Type B pancreatic cell (in vitro differentiated cells): Measurements from ENCODE around the gene LIM2. TPM values are rescaled to one million over a fixed set of nuclear protein-coding genes. Genes with fewer than 3 reads are reported as not detected.

Experiments used
- DNase-seq: peaks from one replicate; pipeline ENCODE4 v3.0.0; 2021; ENCODE audit warnings: mixed read lengths; ENCODE audit not compliant: unreplicated experiment; ENCODE audit errors: extremely low spot score
- H3K27ac Mint-ChIP-seq: 2 replicates; pipeline ENCODE4 v1.8.0; 2021; ENCODE audit warnings: mild to moderate bottlenecking, mixed read lengths
- H3K27me3 Mint-ChIP-seq: 2 replicates; pipeline ENCODE4 v1.8.0; 2021; ENCODE audit warnings: mixed read lengths
- H3K36me3 Mint-ChIP-seq: 2 replicates; pipeline ENCODE4 v1.8.0; 2021; ENCODE audit warnings: mixed read lengths
- H3K4me1 Mint-ChIP-seq: one replicate; pipeline ENCODE4 v1.8.0; 2021; ENCODE audit warnings: mixed read lengths; ENCODE audit not compliant: unreplicated experiment
- H3K4me3 Mint-ChIP-seq: 2 replicates; pipeline ENCODE4 v1.8.0; 2021; ENCODE audit warnings: mild to moderate bottlenecking, mixed read lengths
- H3K9me3 Mint-ChIP-seq: 2 replicates; pipeline ENCODE4 v1.8.0; 2021; ENCODE audit warnings: mixed read lengths
- CTCF ChIP-seq: fragments of 200-600 bp; sonication (generic); conservative IDR thresholded peaks from 2 replicates; pipeline ENCODE4 v1.5.0; 2021; ENCODE audit warnings: antibody characterized with exemption, mild to moderate bottlenecking
- total RNA-seq: library from RNA; stranded (reverse); gene quantifications from 2 replicates; pipeline ENCODE4 v1.2.1, GENCODE V29; 2021; ENCODE audit warnings: low replicate concordance

LIM2 gene
- total RNA-seq, 1 donor from 2014 or later: 19.5 TPM

- H3K27me3 Mint-ChIP-seq: peaks cover 3% of the 10 kb centered on the region
- no peak overlapping the region for H3K27ac Mint-ChIP-seq
- no peak for DNase-seq
- H3K4me3 Mint-ChIP-seq: no peak overlapping the region
- peaks cover 15% of the 10 kb centered on the region for H3K36me3 Mint-ChIP-seq
- H3K4me1 Mint-ChIP-seq: peaks cover 12% of the 10 kb centered on the region
- no peak for TF ChIP-seq CTCF
- H3K9me3 Mint-ChIP-seq: no peaks in the 10 kb centered on the region
Measured at GRCh38 chr19:51347209-51347928, 40.4 kb downstream of the LIM2 start.

- Mint-ChIP-seq H3K4me3 (no peak overlapping the region), H3K36me3 (peaks cover 9% of the 10 kb centered on the region), H3K27ac (no peak overlapping the region), H3K9me3 (no peaks in the 10 kb centered on the region), H3K27me3 (peaks cover 5% of the 10 kb centered on the region), H3K4me1 (peaks cover 15% of the 10 kb centered on the region)
- no peak for TF ChIP-seq CTCF
- DNase-seq: no peak
Measured at GRCh38 chr19:51346742-51347141, 41.0 kb downstream of the LIM2 start.

GRCh38 chr19:51345076-51345620 is 42.6 kb downstream of the LIM2 start:
- Mint-ChIP-seq H3K9me3 (no peaks in the 10 kb centered on the region), H3K36me3 (peaks cover 7% of the 10 kb centered on the region), H3K27me3 (peaks cover 12% of the 10 kb centered on the region), H3K4me3 (no peak overlapping the region), H3K4me1 (peaks cover 19% of the 10 kb centered on the region), H3K27ac (no peak overlapping the region)
- DNase-seq: no peak
- no peak for TF ChIP-seq CTCF

- H3K27ac Mint-ChIP-seq: peak overlapping the region; percentile 19
- DNase-seq: no peak
- TF ChIP-seq CTCF: no peak
- H3K4me3 Mint-ChIP-seq: peak overlapping the region; percentile 76
- H3K9me3 Mint-ChIP-seq: no peaks in the 10 kb centered on the region
- H3K4me1 Mint-ChIP-seq: peaks cover 28% of the 10 kb centered on the region
- peaks cover 12% of the 10 kb centered on the region for H3K27me3 Mint-ChIP-seq
- H3K36me3 Mint-ChIP-seq: peaks cover 7% of the 10 kb centered on the region
Measured at GRCh38 chr19:51342631-51343569, 44.9 kb downstream of the LIM2 start.

- H3K27me3 Mint-ChIP-seq: peaks cover 12% of the 10 kb centered on the region
- H3K4me3 Mint-ChIP-seq: peak within 1 kb of the TSS; percentile 79
- H3K4me1 Mint-ChIP-seq: peaks cover 24% of the 10 kb centered on the region
- peak within 1 kb of the TSS; percentile 62 for H3K27ac Mint-ChIP-seq
- DNase-seq: no peak
- H3K36me3 Mint-ChIP-seq: peaks cover 3% of the 10 kb centered on the region
- no peaks in the 10 kb centered on the region for H3K9me3 Mint-ChIP-seq
- TF ChIP-seq CTCF: no peak
Measured at GRCh38 chr19:51341976-51342580, 45.7 kb downstream of the LIM2 start, which contains the start of gene VSIG10L. Gene VSIG10L, minus strand, starts transcription at chr19:51342139. Its CDS starts 15 bp downstream, at chr19:51342124.
